Large intestine (tissue), 3 donors: ENCODE results near the gene OR10H5. TPM values are rescaled to one million over a fixed set of nuclear protein-coding genes. Genes with fewer than 3 reads are reported as not detected.
A peak's percentile ranks its signal among the peaks of the same experiment; 100 is the strongest.
"Not testable (repeated sequence)": the region's sequence is repeated elsewhere in the genome, so short reads cannot be mapped to it uniquely, and the experiment has no call there.

Source experiments
- DNase-seq, 2 donors: peaks; one replicate each; pipeline versions ENCODE4 v3.0.0 to v3.0.0-alpha.2; 2013
- H3K27ac ChIP-seq: one replicate; pipeline ENCODE4 v1.5.1; 2013; ENCODE audit warnings: low read length
- H3K27me3 ChIP-seq: 2 replicates; pipeline ENCODE4 v1.6.1; 2013; ENCODE audit warnings: low read length; ENCODE audit not compliant: control insufficient read depth, insufficient read depth
- H3K36me3 ChIP-seq: 2 replicates; pipeline ENCODE4 v1.6.1; 2013; ENCODE audit warnings: low read length; ENCODE audit not compliant: control insufficient read depth, insufficient read depth
- H3K4me1 ChIP-seq: one replicate; pipeline ENCODE4 v1.6.1; 2013; ENCODE audit warnings: low read length; ENCODE audit not compliant: control insufficient read depth, insufficient read depth
- H3K4me3 ChIP-seq: one replicate; pipeline ENCODE4 v1.5.1; 2013; ENCODE audit warnings: low read length
- H3K9me3 ChIP-seq: one replicate; pipeline ENCODE4 v1.6.1; 2013; ENCODE audit warnings: mild to moderate bottlenecking, low read depth, low read length, moderate library complexity; ENCODE audit not compliant: control insufficient read depth
- WGBS: methylation state at CpG from one replicate; pipeline ENCODE4 v1.1.5; 2013; ENCODE audit warnings: low lambda C conversion rate; ENCODE audit not compliant: insufficient coverage; 5-methylcytosine and 5-hydroxymethylcytosine counted together
- polyA plus RNA-seq: library from polyadenylated mRNA; unstranded; fragments of 120-200 nt; gene quantifications from one replicate; pipeline ENCODE4 v1.2.1, GENCODE V29; 2013

The OR10H5 gene
- polyA plus RNA-seq, 1 donor = not detected

GRCh38 chr19:15831626-15832025 lies 44.2 kb downstream of the OR10H5 start:
- Histone ChIP-seq H3K36me3 (no peaks in the 10 kb centered on the region), H3K4me1 (peaks cover 3% of the 10 kb centered on the region), H3K9me3 (no peaks in the 10 kb centered on the region), H3K27ac (no peak overlapping the region), H3K27me3 (peaks cover 2% of the 10 kb centered on the region), H3K4me3 (no peak overlapping the region)
- 80% methylated on average over 1 of the region's 5 CpGs for WGBS
- no peak for DNase-seq

GRCh38 chr19:15834232-15834631 lies 46.8 kb downstream of the OR10H5 start:
- WGBS = no CpG with 5 or more reads among the region's 3 CpGs
- not testable (repeated sequence) for DNase-seq, H3K36me3 ChIP-seq, H3K9me3 ChIP-seq, H3K27ac ChIP-seq, H3K27me3 ChIP-seq, H3K4me3 ChIP-seq, H3K4me1 ChIP-seq

GRCh38 chr19:15835565-15836329 lies 48.3 kb downstream of the OR10H5 start:
- peak; percentile 15 to 67 for DNase-seq
- Histone ChIP-seq H3K4me3 (peak overlapping the region; percentile 90), H3K27ac (peak overlapping the region; percentile 96)
- not testable (repeated sequence) for H3K27me3 ChIP-seq, H3K4me1 ChIP-seq, H3K36me3 ChIP-seq, H3K9me3 ChIP-seq
- 92% methylated on average over 2 of the region's 11 CpGs for WGBS

- no peaks in the 10 kb centered on the region for H3K9me3 ChIP-seq
- no peaks in the 10 kb centered on the region for H3K27me3 ChIP-seq
- peak; percentile 94 to 98 for DNase-seq
- no peaks in the 10 kb centered on the region for H3K36me3 ChIP-seq
- H3K4me1 ChIP-seq = peaks cover 3% of the 10 kb centered on the region
- WGBS = 0% methylated on average over 1 of the region's 65 CpGs
- H3K27ac ChIP-seq = peak overlapping the region; percentile 96
- H3K4me3 ChIP-seq = peak overlapping the region; percentile 90
Measured at GRCh38 chr19:15836330-15837220, 49.1 kb downstream of the OR10H5 start.

- WGBS = 0% methylated on average over 1 of the region's 9 CpGs
- peak overlapping the region; percentile 90 for H3K4me3 ChIP-seq
Measured at GRCh38 chr19:15837221-15837731, 49.8 kb downstream of the OR10H5 start.

GRCh38 chr19:15838351-15838750 lies 50.9 kb downstream of the OR10H5 start:
- H3K27me3 ChIP-seq = peaks cover 2% of the 10 kb centered on the region
- WGBS = no CpG with 5 or more reads among the region's 3 CpGs
- H3K9me3 ChIP-seq = no peaks in the 10 kb centered on the region
- peaks cover 3% of the 10 kb centered on the region for H3K4me1 ChIP-seq
- H3K27ac ChIP-seq = no peak overlapping the region
- H3K36me3 ChIP-seq = no peaks in the 10 kb centered on the region
- no peak for DNase-seq
- no peak overlapping the region for H3K4me3 ChIP-seq

More at GRCh38 chr19:15837221-15837731, 49.8 kb downstream of the OR10H5 start:
- DNase-seq = no peak
- H3K4me1 ChIP-seq = peaks cover 3% of the 10 kb centered on the region
- H3K27ac ChIP-seq = peak overlapping the region; percentile 96
- H3K9me3 ChIP-seq = no peaks in the 10 kb centered on the region
- peaks cover under 1% of the 10 kb centered on the region for H3K27me3 ChIP-seq
- no peaks in the 10 kb centered on the region for H3K36me3 ChIP-seq

GRCh38 chr19:15839888-15840287 lies 52.4 kb downstream of the OR10H5 start:
- H3K4me3 ChIP-seq, H3K36me3 ChIP-seq, DNase-seq, H3K9me3 ChIP-seq, H3K4me1 ChIP-seq, H3K27ac ChIP-seq, H3K27me3 ChIP-seq: not testable (repeated sequence)
- 80% methylated on average over 1 of the region's 4 CpGs for WGBS

GRCh38 chr19:15840833-15841232 lies 53.4 kb downstream of the OR10H5 start:
- no peaks in the 10 kb centered on the region for H3K9me3 ChIP-seq
- DNase-seq = no peak
- no CpG with 5 or more reads among the region's 2 CpGs for WGBS
- H3K4me3 ChIP-seq = no peak overlapping the region
- peaks cover 2% of the 10 kb centered on the region for H3K4me1 ChIP-seq
- no peak overlapping the region for H3K27ac ChIP-seq
- H3K36me3 ChIP-seq = no peaks in the 10 kb centered on the region
- H3K27me3 ChIP-seq = peaks cover 2% of the 10 kb centered on the region

GRCh38 chr19:15841875-15842569 lies 54.6 kb downstream of the OR10H5 start:
- Histone ChIP-seq H3K27me3 (peaks cover 2% of the 10 kb centered on the region), H3K4me3 (no peak overlapping the region), H3K36me3 (no peaks in the 10 kb centered on the region), H3K27ac (no peak overlapping the region), H3K9me3 (no peaks in the 10 kb centered on the region), H3K4me1 (no peaks in the 10 kb centered on the region)
- 88% methylated on average over 3 of the region's 11 CpGs for WGBS
- DNase-seq = no peak
